AG10803 (cell line): ENCODE data around the gene BEND5.

ENCODE experiments used
- DNase-seq: peaks from one replicate; pipeline ENCODE4 v3.0.0; 2010; ENCODE audit warnings: low read depth
- H3K4me3 ChIP-seq: 2 replicates; pipeline ENCODE4 v1.5.1; 2011; ENCODE audit warnings: mild to moderate bottlenecking, low read length, control low read depth
- TF ChIP-seq, protein P1 (sequence below): conservative IDR thresholded peaks from 2 replicates; pipeline ENCODE4 v1.5.1; 2011; ENCODE audit warnings: mild to moderate bottlenecking, low read length, control low read depth, inconsistent platforms

Gene BEND5

DNA sequence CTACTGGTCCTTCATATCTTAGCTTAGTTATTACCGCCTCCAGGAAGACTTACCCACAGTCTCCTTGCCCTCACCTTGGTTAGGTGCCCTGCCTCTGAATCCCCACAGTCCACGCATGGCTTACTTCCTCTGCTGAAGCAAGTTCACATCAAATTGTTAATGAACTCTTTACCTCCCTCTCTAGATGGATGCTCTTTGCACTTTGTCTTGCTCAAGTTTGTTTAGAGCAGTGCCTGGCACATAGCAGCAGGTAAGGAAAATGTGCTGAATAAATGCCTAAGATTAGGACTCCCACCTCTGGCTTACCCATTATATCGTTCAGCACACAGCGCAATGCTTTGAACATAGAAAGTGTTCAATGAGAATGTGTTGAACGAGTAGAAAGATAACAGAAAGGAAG is 90.5 kb downstream of the BEND5 start:
- TF ChIP-seq, protein P1, sequence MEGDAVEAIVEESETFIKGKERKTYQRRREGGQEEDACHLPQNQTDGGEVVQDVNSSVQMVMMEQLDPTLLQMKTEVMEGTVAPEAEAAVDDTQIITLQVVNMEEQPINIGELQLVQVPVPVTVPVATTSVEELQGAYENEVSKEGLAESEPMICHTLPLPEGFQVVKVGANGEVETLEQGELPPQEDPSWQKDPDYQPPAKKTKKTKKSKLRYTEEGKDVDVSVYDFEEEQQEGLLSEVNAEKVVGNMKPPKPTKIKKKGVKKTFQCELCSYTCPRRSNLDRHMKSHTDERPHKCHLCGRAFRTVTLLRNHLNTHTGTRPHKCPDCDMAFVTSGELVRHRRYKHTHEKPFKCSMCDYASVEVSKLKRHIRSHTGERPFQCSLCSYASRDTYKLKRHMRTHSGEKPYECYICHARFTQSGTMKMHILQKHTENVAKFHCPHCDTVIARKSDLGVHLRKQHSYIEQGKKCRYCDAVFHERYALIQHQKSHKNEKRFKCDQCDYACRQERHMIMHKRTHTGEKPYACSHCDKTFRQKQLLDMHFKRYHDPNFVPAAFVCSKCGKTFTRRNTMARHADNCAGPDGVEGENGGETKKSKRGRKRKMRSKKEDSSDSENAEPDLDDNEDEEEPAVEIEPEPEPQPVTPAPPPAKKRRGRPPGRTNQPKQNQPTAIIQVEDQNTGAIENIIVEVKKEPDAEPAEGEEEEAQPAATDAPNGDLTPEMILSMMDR, result no peak
- no peak for DNase-seq
- no peak overlapping the region for H3K4me3 ChIP-seq

DNA sequence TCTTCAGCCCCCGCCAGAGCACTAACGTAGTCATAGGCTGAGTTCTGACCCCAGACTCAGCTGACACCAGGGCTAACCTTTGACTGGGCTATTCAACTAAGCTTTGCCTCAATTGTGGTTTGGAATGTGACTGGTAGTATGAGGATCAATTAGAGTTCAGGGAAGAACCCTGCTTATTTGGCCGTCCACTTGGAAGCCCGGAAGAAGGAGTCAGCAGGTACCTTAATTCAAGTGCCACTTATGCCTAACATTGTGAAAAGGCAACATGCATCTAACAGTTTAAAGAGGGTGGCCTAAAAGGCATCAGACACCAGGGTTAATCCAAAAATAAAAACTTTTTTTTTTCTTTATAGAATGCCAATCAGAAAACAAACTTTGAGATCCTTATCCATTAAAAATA is 92.3 kb downstream of the BEND5 start:
- TF ChIP-seq, protein P1, result no peak
- H3K4me3 ChIP-seq, result no peak overlapping the region
- DNase-seq, result no peak

DNA sequence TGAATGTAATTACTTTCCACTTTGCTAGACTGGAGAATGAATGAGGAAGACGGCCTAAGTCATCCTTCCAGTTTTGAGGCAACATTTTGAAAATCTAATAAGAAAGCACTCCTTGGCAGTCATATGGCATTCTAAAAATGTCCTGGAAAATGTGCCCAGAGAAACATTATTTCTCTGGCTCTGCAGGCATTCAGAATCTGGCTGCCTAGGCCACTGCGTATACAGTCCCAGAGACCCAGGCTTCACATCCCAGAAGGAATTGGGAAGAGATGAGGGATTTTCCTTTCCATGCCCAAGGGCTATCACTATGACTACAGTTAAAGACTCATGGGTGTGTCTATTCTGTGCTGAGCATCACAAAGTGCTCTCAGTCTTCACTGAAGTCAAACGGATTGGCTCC is 92.9 kb downstream of the BEND5 start:
- DNase-seq, result no peak
- TF ChIP-seq, protein P1, result no peak
- no peak overlapping the region for H3K4me3 ChIP-seq

DNA sequence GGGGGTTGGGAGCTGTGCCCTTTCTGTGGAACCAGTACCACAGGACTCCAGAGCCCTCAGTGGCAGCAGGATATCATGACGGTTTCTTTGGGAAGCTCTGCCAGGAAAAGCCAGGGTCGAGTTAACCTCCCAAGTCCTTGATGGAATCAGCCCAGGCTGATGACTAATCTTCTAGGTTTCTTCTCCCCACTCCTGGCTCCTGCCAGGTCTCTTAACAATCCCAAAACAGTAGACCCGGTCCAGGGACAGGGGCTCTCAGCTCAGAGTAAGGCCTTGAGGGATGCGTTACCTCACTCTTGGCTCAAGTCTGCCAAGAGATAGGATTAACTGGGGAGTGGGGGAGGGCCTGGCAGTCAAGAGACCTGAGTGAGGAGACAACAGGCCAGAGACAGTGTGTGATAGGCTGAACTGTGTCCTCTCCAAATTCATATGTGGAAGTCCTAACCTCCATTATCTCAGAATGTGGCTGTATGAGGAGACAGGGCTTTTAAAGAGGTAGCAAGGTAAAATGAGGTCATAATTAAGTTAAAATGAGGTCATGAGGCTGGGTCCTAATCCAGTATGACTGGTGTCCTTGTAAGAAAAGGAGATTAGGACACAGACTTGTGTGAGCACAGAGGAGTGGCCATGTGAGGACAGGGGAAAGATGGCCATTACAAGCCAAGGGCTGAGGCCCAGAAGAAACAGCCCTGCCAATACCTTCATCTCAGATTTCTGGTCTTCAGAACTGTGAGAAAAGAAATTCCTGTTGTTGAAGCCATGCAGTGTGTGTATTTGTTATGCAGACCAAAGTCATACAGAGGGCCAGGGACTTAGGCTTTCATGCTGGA is 95.0 kb downstream of the BEND5 start:
- no peak overlapping the region for H3K4me3 ChIP-seq
- DNase-seq, result peak; percentile 6
- TF ChIP-seq, protein P1, result no peak

DNA sequence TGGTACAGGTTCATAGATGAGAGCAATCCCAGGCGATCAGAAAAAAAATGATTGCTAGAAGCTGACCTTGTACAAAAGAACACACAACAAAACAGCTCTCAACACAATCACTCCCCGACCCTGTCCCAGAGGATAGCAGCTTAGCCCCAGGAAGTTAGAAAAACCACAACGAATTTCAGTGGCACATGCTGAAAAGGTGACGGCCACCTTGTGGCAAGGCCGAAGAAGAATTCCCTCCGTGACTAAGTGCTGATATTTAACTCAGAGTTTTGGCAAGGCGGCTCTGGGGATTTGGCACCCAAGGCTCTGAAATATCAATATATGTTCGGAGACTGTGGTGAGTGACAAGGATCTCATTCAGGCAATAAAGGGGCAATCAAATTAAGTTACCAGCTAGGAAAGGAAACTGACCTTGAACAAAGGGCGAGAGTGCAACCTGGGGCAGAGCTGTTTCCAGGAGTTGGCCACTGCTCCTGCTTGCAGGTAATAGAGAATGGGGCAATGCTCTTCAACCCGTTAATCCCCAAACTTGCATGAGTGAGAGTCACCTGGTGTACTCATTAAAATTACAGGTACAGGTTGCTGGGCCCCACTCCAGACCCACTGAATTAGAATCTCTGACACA is 96.2 kb downstream of the BEND5 start:
- DNase-seq, result no peak
- H3K4me3 ChIP-seq, result no peak overlapping the region
- TF ChIP-seq, protein P1, result no peak

DNA sequence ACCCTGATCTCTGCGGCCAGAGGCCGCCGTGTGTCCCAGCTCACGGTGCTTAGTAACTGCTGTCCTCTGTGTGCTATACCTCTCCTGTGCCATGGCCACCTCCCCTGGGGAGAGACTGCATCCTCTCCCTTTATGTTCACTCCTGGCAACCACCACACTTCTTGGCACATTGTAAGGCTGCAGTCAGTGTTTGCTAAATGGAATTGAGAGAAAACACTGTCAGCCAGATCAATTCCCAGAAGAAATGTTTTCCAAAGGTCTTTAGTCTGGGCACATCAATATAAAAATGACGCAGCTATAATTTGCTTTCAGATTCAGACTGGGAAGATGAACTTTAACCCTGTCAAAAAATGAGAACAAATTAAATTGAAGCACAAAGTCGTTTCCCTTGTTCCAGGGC is 96.8 kb downstream of the BEND5 start:
- H3K4me3 ChIP-seq, result no peak overlapping the region
- DNase-seq, result no peak
- TF ChIP-seq, protein P1, result no peak
